22Rv1 (cell line): Measurements from ENCODE around the gene LCN12.

Experiments used
- ZFX ChIP-seq: fragments of 450-650 bp; IDR thresholded peaks from 2 replicates; pipeline ENCODE4 v1.6.1; 2017; ENCODE audit warnings: antibody characterized with exemption, borderline replicate concordance
- TF ChIP-seq, protein P1 (sequence below): fragments of 450-650 bp; IDR thresholded peaks from 2 replicates; pipeline ENCODE4 v1.5.1; 2017; ENCODE audit warnings: mild to moderate bottlenecking

DNA sequence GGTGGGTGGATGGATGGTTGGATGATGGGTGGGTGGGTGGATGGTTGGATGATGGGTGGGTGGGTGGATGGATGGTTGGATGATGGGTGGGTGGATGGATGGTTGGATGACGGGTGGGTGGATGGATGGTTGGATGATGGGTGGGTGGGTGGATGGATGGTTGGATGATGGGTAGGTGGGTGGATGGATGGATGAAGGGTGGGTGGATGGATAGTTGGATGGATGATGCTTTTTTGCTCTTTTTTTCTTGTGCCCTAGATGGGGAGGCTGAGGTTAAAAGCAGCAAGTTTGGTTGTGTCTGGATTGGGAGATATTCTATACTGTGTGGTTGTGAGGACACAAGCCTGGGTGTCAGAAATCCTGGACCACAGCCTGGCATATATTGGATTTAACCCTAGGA, 5.4 kb downstream of the LCN12 start:
- no peak for TF ChIP-seq ZFX
- TF ChIP-seq, protein P1, sequence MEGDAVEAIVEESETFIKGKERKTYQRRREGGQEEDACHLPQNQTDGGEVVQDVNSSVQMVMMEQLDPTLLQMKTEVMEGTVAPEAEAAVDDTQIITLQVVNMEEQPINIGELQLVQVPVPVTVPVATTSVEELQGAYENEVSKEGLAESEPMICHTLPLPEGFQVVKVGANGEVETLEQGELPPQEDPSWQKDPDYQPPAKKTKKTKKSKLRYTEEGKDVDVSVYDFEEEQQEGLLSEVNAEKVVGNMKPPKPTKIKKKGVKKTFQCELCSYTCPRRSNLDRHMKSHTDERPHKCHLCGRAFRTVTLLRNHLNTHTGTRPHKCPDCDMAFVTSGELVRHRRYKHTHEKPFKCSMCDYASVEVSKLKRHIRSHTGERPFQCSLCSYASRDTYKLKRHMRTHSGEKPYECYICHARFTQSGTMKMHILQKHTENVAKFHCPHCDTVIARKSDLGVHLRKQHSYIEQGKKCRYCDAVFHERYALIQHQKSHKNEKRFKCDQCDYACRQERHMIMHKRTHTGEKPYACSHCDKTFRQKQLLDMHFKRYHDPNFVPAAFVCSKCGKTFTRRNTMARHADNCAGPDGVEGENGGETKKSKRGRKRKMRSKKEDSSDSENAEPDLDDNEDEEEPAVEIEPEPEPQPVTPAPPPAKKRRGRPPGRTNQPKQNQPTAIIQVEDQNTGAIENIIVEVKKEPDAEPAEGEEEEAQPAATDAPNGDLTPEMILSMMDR: no peak
